ENCODE results near the gene MAGEA3. TPM values are rescaled to one million over a fixed set of nuclear protein-coding genes. Genes with fewer than 3 reads are reported as not detected.
"Not testable (repeated sequence)": the region's sequence is repeated elsewhere in the genome, so short reads cannot be mapped to it uniquely, and the experiment has no call there.

Gene MAGEA3, protein sequence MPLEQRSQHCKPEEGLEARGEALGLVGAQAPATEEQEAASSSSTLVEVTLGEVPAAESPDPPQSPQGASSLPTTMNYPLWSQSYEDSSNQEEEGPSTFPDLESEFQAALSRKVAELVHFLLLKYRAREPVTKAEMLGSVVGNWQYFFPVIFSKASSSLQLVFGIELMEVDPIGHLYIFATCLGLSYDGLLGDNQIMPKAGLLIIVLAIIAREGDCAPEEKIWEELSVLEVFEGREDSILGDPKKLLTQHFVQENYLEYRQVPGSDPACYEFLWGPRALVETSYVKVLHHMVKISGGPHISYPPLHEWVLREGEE
- total RNA-seq (not detected in 2 replicates), polyA plus RNA-seq (not detected in 2 replicates), polyA minus RNA-seq (ENCODE audit: low replicate concordance) (not detected in 2 replicates)
- not detected in 2 replicates for polyA plus RNA-seq (2012)

DNA sequence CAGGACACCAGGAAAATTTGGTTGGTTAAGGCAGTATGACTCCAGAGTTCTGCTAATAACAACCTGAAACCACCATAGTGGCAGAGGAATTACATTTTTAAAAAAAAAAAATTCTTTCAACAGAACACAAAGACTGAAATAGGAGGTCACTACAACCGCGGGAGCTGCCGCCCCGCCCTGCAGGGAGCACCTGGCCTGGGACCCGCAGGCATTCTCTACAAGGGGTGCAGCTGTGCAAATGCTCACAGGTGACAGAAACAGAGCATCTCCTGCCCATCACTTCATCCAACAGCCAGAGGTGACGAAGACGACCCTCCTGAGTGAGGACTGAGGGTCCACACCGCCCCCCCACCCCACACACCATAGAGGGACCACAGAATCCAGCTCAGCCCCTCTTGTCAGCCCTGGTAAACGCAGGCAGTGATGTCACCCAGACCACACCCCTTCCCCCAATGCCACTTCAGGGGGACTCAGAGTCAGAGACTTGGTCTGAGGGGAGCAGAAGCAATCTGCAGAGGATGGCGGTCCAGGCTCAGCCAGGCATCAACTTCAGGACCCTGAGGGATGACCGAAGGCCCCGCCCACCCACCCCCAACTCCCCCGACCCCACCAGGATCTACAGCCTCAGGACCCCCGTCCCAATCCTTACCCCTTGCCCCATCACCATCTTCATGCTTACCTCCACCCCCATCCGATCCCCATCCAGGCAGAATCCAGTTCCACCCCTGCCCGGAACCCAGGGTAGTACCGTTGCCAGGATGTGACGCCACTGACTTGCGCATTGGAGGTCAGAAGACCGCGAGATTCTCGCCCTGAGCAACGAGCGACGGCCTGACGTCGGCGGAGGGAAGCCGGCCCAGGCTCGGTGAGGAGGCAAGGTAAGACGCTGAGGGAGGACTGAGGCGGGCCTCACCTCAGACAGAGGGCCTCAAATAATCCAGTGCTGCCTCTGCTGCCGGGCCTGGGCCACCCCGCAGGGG is at the start of gene MAGEA3:
MAGEA3 (plus strand) TSS at position 843 of the 980 bp plus-strand sequence. CDS start 2,039 bp downstream, outside the sequence.
- not testable (repeated sequence) for H3K79me2 ChIP-seq (ENCODE audit: control insufficient read depth, insufficient read depth, low read length); H3K36me3 ChIP-seq (ENCODE audit: control insufficient read depth, insufficient read depth, low read length); H3K27me3 ChIP-seq (ENCODE audit: control insufficient read depth, insufficient read depth, low read length); H3K4me1 ChIP-seq (ENCODE audit: control insufficient read depth, extremely low read depth, insufficient read depth, low read length); H3K27ac ChIP-seq (ENCODE audit: insufficient read depth, low read length); H3K4me3 ChIP-seq (replicated peaks in 1 of 4; ENCODE audit: control extremely low read depth in 1 of 4, insufficient read depth in 1 of 4, low read depth in 3 of 4, low read length in 4 of 4); H3K9ac ChIP-seq (ENCODE audit: insufficient read depth, low read length); H3K9me3 ChIP-seq (ENCODE audit: control insufficient read depth, insufficient read depth, low read depth, low read length); H2AFZ ChIP-seq (ENCODE audit: low read length); DNase-seq (ENCODE audit: low read depth in 2 of 2); H4K20me1 ChIP-seq (ENCODE audit: control insufficient read depth, extremely low read depth, insufficient read depth, low read length); H3K4me2 ChIP-seq (ENCODE audit: extremely low read depth, insufficient read depth, low read length)

DNA sequence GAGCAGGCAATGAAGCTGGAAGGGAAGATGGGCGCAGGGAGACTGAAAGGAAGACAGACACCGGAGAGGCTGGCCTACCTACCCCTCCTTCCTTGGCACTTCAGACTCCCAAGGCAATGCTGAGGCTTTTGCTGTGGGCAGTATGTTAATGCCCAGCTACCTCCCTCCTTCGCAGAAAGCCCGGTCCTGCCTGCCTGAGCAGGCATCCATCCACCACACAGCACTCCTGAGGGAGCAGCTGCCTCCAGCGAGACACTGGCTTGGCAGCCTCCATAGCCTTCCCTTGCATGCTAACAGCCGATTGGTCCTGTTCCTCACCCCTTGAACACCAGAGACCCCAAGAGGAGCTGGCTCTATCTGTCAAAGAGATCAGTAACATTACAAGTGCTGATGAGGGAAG is 46.5 kb upstream of the MAGEA3 start:
- H3K4me2 ChIP-seq (ENCODE audit: extremely low read depth, insufficient read depth, low read length), result no peak overlapping the region
- no peak overlapping the region for H3K4me3 ChIP-seq (replicated peaks in 1 of 4; ENCODE audit: control extremely low read depth in 1 of 4, insufficient read depth in 1 of 4, low read depth in 3 of 4, low read length in 4 of 4)
- no peaks in the 10 kb centered on the region for H3K27me3 ChIP-seq (ENCODE audit: control insufficient read depth, insufficient read depth, low read length)
- no peaks in the 10 kb centered on the region for H3K36me3 ChIP-seq (ENCODE audit: control insufficient read depth, insufficient read depth, low read length)
- H3K27ac ChIP-seq (ENCODE audit: insufficient read depth, low read length), result no peak overlapping the region
- no peak overlapping the region for H3K9ac ChIP-seq (ENCODE audit: insufficient read depth, low read length)
- H3K9me3 ChIP-seq (ENCODE audit: control insufficient read depth, insufficient read depth, low read depth, low read length), result no peaks in the 10 kb centered on the region
- no peaks in the 10 kb centered on the region for H3K4me1 ChIP-seq (ENCODE audit: control insufficient read depth, extremely low read depth, insufficient read depth, low read length)
- no peaks in the 10 kb centered on the region for H3K79me2 ChIP-seq (ENCODE audit: control insufficient read depth, insufficient read depth, low read length)
- no peak overlapping the region for H2AFZ ChIP-seq (ENCODE audit: low read length)
- TF ChIP-seq, protein P1, sequence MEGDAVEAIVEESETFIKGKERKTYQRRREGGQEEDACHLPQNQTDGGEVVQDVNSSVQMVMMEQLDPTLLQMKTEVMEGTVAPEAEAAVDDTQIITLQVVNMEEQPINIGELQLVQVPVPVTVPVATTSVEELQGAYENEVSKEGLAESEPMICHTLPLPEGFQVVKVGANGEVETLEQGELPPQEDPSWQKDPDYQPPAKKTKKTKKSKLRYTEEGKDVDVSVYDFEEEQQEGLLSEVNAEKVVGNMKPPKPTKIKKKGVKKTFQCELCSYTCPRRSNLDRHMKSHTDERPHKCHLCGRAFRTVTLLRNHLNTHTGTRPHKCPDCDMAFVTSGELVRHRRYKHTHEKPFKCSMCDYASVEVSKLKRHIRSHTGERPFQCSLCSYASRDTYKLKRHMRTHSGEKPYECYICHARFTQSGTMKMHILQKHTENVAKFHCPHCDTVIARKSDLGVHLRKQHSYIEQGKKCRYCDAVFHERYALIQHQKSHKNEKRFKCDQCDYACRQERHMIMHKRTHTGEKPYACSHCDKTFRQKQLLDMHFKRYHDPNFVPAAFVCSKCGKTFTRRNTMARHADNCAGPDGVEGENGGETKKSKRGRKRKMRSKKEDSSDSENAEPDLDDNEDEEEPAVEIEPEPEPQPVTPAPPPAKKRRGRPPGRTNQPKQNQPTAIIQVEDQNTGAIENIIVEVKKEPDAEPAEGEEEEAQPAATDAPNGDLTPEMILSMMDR (conservative IDR thresholded peaks at IDR 0.05 in 1 of 2, IDR thresholded peaks at IDR 0.05 in 1 of 2; ENCODE audit: low read depth in 1 of 2, low read length in 2 of 2), result no peak
- TF ChIP-seq EZH2 (IDR thresholded peaks at IDR 0.05; ENCODE audit: low read length, missing control alignments), result no peak
- DNase-seq (ENCODE audit: low read depth in 2 of 2), result no peak
- no peaks in the 10 kb centered on the region for H4K20me1 ChIP-seq (ENCODE audit: control insufficient read depth, extremely low read depth, insufficient read depth, low read length)

DNA sequence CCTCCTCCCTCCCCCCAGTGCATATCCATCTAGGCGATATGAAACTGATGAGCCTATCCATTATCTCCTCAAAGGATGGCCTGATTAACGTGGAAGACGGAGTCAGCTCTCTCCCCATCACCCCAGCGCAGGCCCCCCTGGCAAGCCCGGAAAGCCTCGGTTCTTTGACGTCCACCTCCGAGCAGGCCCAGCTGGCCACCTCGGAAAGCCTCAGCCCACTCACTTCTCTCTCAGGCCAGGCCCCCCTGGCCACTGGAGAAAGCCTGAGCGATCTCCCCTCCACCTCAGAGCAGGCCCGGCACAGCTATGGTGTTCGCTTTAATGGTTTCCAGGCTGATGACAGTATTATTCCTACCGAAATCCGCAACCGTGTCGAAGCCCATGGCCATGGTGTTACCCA is 46.1 kb upstream of the MAGEA3 start:
- DNase-seq (ENCODE audit: low read depth in 2 of 2), result no peak
- Histone ChIP-seq H3K4me1 (ENCODE audit: control insufficient read depth, extremely low read depth, insufficient read depth, low read length) (no peaks in the 10 kb centered on the region), H2AFZ (ENCODE audit: low read length) (no peak overlapping the region), H3K36me3 (ENCODE audit: control insufficient read depth, insufficient read depth, low read length) (no peaks in the 10 kb centered on the region), H3K4me2 (ENCODE audit: extremely low read depth, insufficient read depth, low read length) (no peak overlapping the region), H3K27ac (ENCODE audit: insufficient read depth, low read length) (no peak overlapping the region), H4K20me1 (ENCODE audit: control insufficient read depth, extremely low read depth, insufficient read depth, low read length) (no peaks in the 10 kb centered on the region), H3K9ac (ENCODE audit: insufficient read depth, low read length) (no peak overlapping the region), H3K27me3 (ENCODE audit: control insufficient read depth, insufficient read depth, low read length) (no peaks in the 10 kb centered on the region), H3K4me3 (replicated peaks in 1 of 4; ENCODE audit: control extremely low read depth in 1 of 4, insufficient read depth in 1 of 4, low read depth in 3 of 4, low read length in 4 of 4) (no peak overlapping the region), H3K79me2 (ENCODE audit: control insufficient read depth, insufficient read depth, low read length) (no peaks in the 10 kb centered on the region), H3K9me3 (ENCODE audit: control insufficient read depth, insufficient read depth, low read depth, low read length) (no peaks in the 10 kb centered on the region)
- TF ChIP-seq, protein P1 (conservative IDR thresholded peaks at IDR 0.05 in 1 of 2, IDR thresholded peaks at IDR 0.05 in 1 of 2; ENCODE audit: low read depth in 1 of 2, low read length in 2 of 2), result no peak
- no peak for TF ChIP-seq EZH2 (IDR thresholded peaks at IDR 0.05; ENCODE audit: low read length, missing control alignments)
